Astrocyte (in vitro differentiated cells and primary cell): Measurements from ENCODE around the gene USP34.

Experiments
- CTCF ChIP-seq: IDR thresholded peaks from 2 replicates; pipeline ENCODE4 v1.5.1; 2011; ENCODE audit warnings: low read depth, mild to moderate bottlenecking, inconsistent platforms, low read length, moderate library complexity; ENCODE audit not compliant: insufficient read depth
- EZH2 ChIP-seq: IDR thresholded peaks from 2 replicates; pipeline ENCODE4 v1.6.1; 2012; ENCODE audit warnings: mild to moderate bottlenecking, low read length, inconsistent platforms; ENCODE audit not compliant: insufficient read depth

GRCh38 chr2:61176755-61177726 is 293.8 kb downstream of the USP34 start:
- TF ChIP-seq EZH2 (no peak), CTCF (no peak)
